GM12878 (cell line): ENCODE data around the gene SMOC1. TPM values are rescaled to one million over a fixed set of nuclear protein-coding genes. Genes with fewer than 3 reads are reported as not detected.

Experiments
- ELK1 ChIP-seq: IDR thresholded peaks from 2 replicates; pipeline ENCODE4 v1.6.1; 2012; ENCODE audit warnings: low read depth, low read length, improper control_type of control experiment
- FOXK2 ChIP-seq: fragments of 450-650 bp; IDR thresholded peaks from 2 replicates; pipeline ENCODE4 v1.6.1; 2017; ENCODE audit warnings: mild to moderate bottlenecking, moderate library complexity
- MEF2B ChIP-seq: fragments of 450-650 bp; IDR thresholded peaks from 2 replicates; pipeline ENCODE4 v1.6.1; 2018; ENCODE audit warnings: mild to moderate bottlenecking, moderate library complexity; ENCODE audit not compliant: partially characterized antibody, poor library complexity, severe bottlenecking
- MXI1 ChIP-seq: fragments of 150-350 bp; IDR thresholded peaks from 2 replicates; pipeline ENCODE4 v1.6.1; 2011; ENCODE audit warnings: low read depth, mild to moderate bottlenecking, inconsistent platforms, low read length, improper control_type of control experiment
- NKRF ChIP-seq: fragments of 450-650 bp; conservative IDR thresholded peaks from 2 replicates; pipeline ENCODE4 v1.6.1; 2017; ENCODE audit warnings: mild to moderate bottlenecking, moderate library complexity
- PBX3 ChIP-seq: IDR thresholded peaks from 2 replicates; pipeline ENCODE4 v1.6.1; 2011; ENCODE audit warnings: mild to moderate bottlenecking, low read depth, low read length, moderate library complexity; ENCODE audit not compliant: insufficient replicate concordance
- PRDM15 ChIP-seq: fragments of 450-650 bp; formaldehyde crosslinking; IDR thresholded peaks from 2 replicates; pipeline ENCODE4 v1.4.0; 2020; ENCODE audit warnings: mild to moderate bottlenecking, moderate library complexity
- TBL1XR1 ChIP-seq: IDR thresholded peaks from 2 replicates; pipeline ENCODE4 v1.6.1; 2012; ENCODE audit warnings: low read depth, low read length, improper control_type of control experiment
- polyA plus RNA-seq, 11 experiments: library from polyadenylated mRNA; depleted of rRNA in 4 of 11; unstranded in 6 of 11; stranded (reverse) in 5 of 11; fragments of >200 nt; fragmentation: Nextera tagmentation in 4 of 11; fragmentation: Illumina TruSeq in 1 of 11; extraction: Ambion mirVana in 4 of 11; extraction: Trizol in 1 of 11; gene quantifications; 1 replicate in 1 of 11; 2 replicates in 10 of 11; pipeline versions ENCODE4 v1.2.1 to v1.2.3, GENCODE V29; 2011 to 2016; ENCODE audit warnings: inconsistent platforms in 2 of 11, missing spikeins in 2 of 11, low read depth in 1 of 11
- total RNA-seq, 4 experiments: library from RNA; depleted of rRNA in 3 of 4; stranded (reverse); fragments of >200 nt in 3 of 4; fragmentation: Illumina TruSeq in 1 of 4; extraction: Trizol in 1 of 4; gene quantifications; 2 replicates each; pipeline versions ENCODE4 v1.2.1 to v1.2.3, GENCODE V29; 2013 to 2021

The SMOC1 gene
- total and polyA plus RNA-seq, 10 of the 15 experiments (the other 5 are each of a cell fraction or from before 2014, with no cell fraction given): 0.03 to 0.26 (median 0.14) TPM; not detected in 7

- TF ChIP-seq NKRF (no peak), PBX3 (no peak), MEF2B (no peak), FOXK2 (no peak), MXI1 (no peak), ELK1 (no peak), PRDM15 (CRISPR knock-in tag) (no peak), TBL1XR1 (no peak)
Observed at GRCh38 chr14:69858801-69859200, 20.4 kb upstream of the SMOC1 start (continued).
